Measurements from ENCODE around the gene RSPH10B.
"Not testable (repeated sequence)": the region's sequence is repeated elsewhere in the genome, so short reads cannot be mapped to it uniquely, and the experiment has no call there.

RSPH10B gene

DNA sequence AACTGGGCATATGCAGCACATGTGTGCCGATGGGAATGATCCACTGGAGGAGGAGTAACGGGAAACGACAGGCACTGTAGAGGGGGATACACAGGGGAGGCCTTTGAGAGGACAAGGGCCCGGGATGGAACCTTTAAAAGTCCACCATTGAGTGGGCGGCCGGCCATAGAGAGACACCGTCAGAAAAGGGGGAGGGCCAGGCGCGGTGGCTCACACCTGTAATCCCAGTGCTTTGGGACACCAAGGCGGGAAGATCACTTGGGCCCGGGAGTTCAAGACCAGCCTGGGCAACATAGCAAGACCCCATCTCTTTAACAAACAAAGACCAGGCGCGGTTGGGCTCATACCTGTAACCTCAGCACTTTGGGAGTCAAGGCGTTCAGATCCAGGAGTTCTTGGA lies 39.2 kb downstream of the RSPH10B start:
- DNase-seq (ENCODE audit: low read depth); H3K4me3 ChIP-seq (ENCODE audit: low read depth, low read length): not testable (repeated sequence)

DNA sequence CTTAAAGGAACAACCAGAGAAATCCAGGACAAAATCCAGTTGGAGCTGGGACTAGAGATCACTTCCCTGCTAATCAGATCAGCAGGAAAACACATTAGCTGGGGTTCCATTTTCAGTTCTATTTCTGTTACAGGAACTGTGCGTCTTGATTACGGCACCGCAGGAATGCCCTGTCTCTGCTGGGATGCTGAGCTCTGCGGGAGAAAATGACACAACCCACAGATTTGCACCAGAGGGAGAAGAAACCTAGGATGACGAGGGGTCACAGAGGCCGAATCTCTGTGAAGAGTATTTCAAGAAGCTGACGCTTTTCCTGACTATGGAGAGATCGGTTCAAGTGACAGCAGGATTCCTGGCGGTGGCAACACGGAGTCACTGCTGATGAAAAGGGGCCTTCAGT lies 40.2 kb downstream of the RSPH10B start:
- not testable (repeated sequence) for H3K4me3 ChIP-seq (ENCODE audit: low read depth, low read length); DNase-seq (ENCODE audit: low read depth)

DNA sequence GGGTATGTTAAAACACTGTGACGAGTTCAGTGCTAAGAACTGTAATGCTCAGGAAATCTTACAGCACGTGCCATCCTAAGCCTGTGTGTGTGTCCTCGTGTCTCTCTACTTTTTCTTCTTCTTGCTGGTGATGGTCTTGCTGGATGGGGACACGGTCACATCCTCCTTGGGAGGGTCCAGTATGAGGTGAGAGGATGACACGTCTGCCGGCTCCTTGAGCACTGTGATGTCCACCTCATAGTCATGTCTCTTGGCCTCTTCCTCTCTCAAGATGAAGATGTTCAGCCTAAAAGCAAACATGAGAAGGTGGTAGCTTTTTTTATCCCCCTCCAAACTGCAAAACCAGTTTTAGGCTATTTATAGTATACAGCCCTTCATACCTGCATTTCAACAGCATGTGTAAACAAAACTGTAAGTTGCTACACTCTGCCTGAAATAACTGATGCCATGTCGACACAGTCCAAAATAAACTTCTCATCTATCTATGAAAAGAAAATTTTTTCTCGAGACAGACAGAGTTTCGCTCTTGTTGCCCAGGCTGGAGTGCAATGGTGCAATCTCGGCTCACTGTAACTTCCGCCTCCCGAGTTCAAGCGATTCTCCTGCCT lies 44.1 kb downstream of the RSPH10B start:
- DNase-seq (ENCODE audit: low read depth); H3K4me3 ChIP-seq (ENCODE audit: low read depth, low read length): not testable (repeated sequence)

DNA sequence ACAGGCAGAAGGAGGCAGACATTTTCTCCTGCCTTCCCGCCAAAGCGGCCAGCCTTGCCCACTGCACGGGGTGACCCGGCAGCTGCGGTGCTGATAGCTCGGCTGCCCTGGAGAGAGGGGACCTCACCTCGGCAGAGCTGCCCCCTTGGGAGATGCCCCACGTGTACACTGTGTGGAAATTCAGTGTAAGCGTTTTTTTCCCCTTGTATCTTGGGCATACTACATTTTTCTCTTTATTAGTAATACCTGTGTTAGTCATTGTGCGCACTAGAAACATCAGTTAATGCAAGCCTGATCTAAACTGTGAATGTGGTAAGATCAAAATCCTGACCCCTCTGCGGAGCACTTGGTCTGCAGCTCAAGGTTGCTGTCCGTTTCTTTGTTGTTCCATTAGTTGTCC lies 45.9 kb downstream of the RSPH10B start:
- DNase-seq (ENCODE audit: low read depth); H3K4me3 ChIP-seq (ENCODE audit: low read depth, low read length): not testable (repeated sequence)

DNA sequence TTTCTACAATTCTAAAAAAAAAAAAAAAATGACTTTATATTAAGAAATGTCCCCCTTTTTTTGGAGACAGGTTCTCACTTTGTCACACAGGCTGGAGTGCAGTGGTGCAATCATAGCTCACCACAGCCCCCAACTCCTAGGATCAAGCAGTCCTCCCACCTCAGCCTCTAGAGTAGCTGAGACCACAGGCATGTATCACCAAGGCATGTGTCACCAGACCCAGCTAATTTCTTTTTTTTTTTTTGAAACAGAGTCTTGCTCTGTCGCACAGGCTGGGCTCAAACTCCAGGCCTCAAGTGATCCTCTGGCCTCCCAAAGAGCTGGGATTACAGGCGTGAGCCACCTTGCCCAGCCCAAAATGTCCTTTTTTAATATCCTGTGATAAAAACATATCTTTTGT lies 46.3 kb downstream of the RSPH10B start:
- not testable (repeated sequence) for H3K4me3 ChIP-seq (ENCODE audit: low read depth, low read length); DNase-seq (ENCODE audit: low read depth)

DNA sequence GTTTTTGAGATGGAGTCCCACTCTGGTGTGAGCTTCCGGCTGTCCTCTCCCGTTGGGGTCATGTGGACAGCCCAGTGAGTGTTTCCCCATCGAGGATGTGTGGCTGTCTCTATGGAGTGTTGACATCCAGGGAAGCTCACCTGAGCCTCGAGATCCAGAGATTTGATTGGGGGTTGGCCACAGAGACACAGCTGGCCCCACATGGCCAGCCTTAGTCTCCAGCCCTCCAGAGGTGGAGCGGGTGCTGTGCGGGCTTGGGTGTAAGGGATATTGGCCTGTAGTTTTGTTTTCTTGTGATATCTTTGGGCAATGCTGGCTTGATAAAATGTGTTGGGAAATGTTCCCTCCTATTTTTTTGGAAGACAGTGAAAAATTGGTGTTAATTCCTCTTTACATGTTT lies 54.0 kb downstream of the RSPH10B start:
- H3K4me3 ChIP-seq (ENCODE audit: low read depth, low read length); DNase-seq (ENCODE audit: low read depth): not testable (repeated sequence)

DNA sequence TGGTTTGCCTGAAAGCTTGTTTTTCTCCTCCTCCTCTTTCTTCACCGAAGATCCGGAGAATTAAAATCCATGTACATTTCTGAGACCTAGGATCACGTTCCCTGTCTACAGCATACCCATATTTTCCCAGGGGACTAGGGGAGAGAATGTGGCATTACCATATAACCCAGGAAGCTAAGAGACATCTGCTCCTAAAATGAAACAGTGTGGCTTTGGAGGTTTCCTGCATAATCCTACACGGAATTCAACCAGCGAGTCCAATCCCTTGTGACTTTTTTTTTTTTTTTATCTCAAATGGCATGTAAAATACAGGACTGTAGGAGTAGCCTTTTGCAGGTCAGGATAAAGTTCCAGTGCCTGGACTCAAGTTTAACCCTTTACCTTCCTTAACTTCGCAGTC lies 61.7 kb downstream of the RSPH10B start:
- H3K4me3 ChIP-seq (ENCODE audit: low read depth, low read length); DNase-seq (ENCODE audit: low read depth): not testable (repeated sequence)

DNA sequence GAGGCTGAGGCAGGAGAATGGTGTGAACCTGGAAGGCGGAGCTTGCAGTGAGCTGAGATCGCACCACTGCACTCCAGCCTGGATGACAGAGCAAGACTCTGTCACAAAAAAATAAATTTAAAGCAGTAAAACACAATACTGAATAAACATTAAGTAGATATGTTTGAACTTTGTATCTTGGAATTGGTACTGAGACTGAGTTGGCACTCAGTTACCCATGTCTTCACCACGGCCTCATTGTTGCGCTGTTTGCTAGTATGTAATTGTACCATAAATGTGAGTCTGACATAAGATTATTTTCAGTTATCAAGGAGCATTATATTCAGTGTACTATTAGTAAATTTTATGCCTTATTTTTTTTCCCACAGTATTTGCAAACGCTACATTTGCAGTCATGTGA lies 65.8 kb downstream of the RSPH10B start:
- H3K4me3 ChIP-seq (ENCODE audit: low read depth, low read length); DNase-seq (ENCODE audit: low read depth): not testable (repeated sequence)

DNA sequence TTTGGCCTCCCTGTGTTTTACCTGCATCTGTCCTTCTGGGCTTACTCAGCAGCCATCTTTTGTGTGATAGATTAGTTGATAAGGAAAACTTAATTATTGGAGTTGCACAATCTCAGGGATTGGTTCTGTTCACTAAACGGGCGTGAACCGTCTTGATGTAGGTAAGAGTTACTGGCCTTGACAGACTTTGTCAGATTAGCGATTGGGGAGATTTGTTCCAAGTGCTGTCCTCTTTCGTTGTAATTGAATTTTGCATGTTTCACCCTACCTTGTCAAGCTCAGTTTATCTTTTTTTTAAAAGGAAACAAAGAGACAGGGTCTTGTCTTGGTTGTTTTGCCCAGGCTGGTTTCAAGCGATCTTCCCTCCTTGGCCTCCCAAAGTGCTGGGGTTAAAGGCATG lies 67.5 kb downstream of the RSPH10B start:
- DNase-seq (ENCODE audit: low read depth); H3K4me3 ChIP-seq (ENCODE audit: low read depth, low read length): not testable (repeated sequence)

DNA sequence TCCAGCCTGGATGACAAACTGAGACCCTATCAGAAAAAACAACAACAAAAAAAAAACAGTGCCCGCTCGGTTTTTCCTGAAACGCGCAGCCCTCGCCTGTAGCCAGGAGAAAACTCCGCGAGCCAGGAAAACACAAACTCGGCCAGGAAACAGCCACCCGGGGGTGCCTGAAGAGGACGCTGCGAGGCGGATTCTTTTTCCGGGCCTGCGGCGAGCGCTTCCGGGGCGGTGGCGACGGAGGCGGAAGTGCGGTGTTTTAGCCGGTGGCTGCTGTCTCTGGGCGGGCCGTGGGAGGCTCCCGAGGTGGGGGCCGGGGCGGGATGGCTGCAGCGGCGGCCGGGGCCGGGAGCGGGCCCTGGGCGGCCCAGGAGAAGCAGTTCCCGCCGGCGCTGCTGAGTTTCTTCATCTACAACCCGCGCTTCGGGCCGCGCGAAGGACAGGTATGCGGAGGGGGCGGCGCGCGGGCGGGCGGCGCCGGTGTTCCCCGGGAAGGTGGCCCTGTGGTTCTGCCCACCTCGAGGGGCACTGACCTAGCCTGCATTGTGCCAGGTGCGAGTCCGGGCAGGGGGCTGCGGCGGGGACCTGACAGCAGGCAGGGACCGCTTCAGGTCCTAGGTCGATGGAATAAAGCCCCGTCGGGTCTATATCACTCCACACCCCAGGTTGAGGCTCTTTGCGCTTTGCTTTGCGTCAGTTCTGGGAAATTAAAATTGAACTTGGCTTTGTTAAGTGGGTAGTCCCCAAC lies 71.8 kb downstream of the RSPH10B start, which contains the start of gene CCZ1:
TSS of gene CCZ1 (plus strand) at position 254 of the 745 bp plus-strand sequence. CDS start at position 321, 67 bp downstream.
- TF ChIP-seq POLR2A (IDR thresholded peaks at IDR 0.05; ENCODE audit: extremely low read depth, insufficient read length): peak; percentile 21
- TF ChIP-seq, protein P1, sequence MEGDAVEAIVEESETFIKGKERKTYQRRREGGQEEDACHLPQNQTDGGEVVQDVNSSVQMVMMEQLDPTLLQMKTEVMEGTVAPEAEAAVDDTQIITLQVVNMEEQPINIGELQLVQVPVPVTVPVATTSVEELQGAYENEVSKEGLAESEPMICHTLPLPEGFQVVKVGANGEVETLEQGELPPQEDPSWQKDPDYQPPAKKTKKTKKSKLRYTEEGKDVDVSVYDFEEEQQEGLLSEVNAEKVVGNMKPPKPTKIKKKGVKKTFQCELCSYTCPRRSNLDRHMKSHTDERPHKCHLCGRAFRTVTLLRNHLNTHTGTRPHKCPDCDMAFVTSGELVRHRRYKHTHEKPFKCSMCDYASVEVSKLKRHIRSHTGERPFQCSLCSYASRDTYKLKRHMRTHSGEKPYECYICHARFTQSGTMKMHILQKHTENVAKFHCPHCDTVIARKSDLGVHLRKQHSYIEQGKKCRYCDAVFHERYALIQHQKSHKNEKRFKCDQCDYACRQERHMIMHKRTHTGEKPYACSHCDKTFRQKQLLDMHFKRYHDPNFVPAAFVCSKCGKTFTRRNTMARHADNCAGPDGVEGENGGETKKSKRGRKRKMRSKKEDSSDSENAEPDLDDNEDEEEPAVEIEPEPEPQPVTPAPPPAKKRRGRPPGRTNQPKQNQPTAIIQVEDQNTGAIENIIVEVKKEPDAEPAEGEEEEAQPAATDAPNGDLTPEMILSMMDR (IDR thresholded peaks at IDR 0.05; ENCODE audit: low read depth, low read length): peak; percentile 26
- H3K4me3 ChIP-seq (ENCODE audit: low read depth, low read length): peak within 1 kb of the TSS; percentile 59
- DNase-seq (ENCODE audit: low read depth): peak; percentile 89

DNA sequence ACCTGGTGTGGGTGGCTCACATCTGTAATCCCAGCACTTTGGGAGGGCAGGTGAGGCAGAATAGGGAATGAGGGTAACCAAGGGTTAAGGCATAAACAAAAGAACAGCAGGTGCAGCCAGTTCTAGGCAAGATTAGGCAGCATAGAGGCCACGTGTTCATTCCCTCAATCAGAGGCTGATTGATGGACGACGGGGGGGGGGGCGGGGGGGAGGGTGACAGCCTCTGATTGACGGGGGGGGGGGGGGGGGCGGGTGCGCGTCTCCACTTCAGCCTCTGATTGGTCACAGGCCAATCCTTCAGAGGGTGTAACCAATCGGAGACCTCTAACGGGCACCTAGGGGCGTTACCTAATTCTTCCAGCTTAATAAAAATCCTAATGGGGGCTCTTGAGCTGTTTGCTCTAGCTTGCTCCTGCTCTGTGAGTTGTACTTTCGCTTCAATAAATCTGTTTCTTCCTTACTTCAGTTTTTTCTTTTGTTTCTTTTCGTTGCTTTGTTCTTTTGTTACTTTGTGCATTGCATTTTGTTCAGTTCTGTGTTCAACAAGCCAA lies 73.0 kb downstream of the RSPH10B start:
- not testable (repeated sequence) for H3K4me3 ChIP-seq (ENCODE audit: low read depth, low read length); DNase-seq (ENCODE audit: low read depth)

DNA sequence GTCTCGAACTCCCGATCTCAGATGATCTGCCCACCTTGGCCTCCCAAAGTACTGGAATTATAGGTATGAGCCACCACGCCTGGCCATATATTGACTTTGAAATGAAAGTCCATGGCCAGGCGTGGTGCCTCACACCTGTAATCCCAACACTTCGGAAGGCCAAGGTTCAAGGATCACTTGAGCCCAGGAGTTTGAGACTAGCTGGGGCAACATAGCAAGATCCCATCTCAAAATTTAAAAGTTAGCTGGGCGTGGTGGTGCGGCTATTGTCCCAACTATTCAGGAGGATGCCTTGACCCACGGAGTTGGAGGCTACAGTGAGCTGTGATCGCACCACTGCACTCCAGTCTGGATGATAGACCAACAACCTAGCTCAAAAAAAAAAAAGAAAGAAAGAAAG lies 78.0 kb downstream of the RSPH10B start:
- TF ChIP-seq, protein P1 (IDR thresholded peaks at IDR 0.05; ENCODE audit: low read depth, low read length): no peak
- TF ChIP-seq MYC (IDR thresholded peaks at IDR 0.05; ENCODE audit: low read depth, low read length): no peak
- no peak for TF ChIP-seq POLR2A (IDR thresholded peaks at IDR 0.05; ENCODE audit: extremely low read depth, insufficient read length)
- TF ChIP-seq, protein P2, sequence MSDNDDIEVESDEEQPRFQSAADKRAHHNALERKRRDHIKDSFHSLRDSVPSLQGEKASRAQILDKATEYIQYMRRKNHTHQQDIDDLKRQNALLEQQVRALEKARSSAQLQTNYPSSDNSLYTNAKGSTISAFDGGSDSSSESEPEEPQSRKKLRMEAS (IDR thresholded peaks at IDR 0.05; ENCODE audit: low read depth, low read length): no peak
- H3K4me3 ChIP-seq (ENCODE audit: low read depth, low read length): no peak overlapping the region
- DNase-seq (ENCODE audit: low read depth): no peak

DNA sequence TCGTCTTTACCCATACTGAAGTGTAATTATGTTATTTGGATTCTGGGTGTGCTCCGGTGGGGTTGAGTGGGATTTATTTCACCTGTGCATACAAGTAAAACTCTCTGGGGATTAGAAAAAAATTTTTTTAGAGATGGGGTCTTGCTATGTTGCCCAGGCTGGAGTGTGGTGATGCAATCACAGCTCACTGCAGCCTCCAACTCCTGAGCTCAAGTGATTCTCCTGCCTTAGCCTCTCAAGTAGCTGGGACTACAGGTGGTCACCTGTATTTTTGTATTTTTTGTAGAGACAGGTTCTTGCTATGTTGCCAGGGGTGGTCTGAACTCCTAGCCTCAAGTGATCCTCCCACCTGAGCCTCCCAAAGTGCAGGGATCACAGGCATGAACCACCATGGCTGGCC lies 80.2 kb downstream of the RSPH10B start:
- not testable (repeated sequence) for DNase-seq (ENCODE audit: low read depth); H3K4me3 ChIP-seq (ENCODE audit: low read depth, low read length)

DNA sequence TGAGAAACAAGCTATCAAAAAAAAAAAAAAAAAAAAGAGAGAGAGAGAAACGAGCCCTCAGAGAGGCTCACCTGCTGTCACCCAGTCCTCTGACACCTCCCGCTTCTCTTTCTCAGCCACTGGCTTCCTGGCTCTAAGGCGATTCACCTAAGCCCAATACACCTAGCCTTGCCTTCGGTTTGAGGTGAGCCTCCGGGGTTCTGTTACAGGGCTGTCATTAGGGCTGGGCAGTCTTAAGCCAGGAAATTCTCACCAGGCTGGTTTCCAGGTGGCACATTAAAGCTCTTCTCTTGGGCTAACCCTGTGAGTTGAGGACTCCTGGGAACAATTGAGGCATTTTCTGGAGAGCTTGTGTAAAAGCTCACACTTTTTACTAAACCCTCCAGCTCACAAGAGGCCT lies 82.5 kb downstream of the RSPH10B start:
- H3K4me3 ChIP-seq (ENCODE audit: low read depth, low read length); DNase-seq (ENCODE audit: low read depth): not testable (repeated sequence)

DNA sequence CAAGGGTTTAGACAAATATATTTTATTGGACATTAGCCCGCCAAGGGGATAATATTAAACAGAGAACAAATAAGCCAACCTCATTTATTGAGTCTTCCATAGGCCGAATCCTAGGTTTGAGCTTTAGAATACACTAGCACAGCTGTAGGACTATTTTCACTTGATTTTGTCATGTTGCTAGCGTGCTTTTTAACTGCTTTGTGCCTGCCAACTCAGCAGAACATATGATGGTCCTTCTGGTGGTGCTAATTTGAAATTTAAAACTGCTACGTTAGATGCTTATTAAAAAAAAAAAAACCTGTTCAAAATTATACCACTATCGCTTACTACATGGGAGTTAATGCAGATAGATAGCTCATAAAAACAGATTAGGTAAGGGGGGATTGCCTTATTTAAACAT lies 86.1 kb downstream of the RSPH10B start:
- DNase-seq (ENCODE audit: low read depth); H3K4me3 ChIP-seq (ENCODE audit: low read depth, low read length): not testable (repeated sequence)

DNA sequence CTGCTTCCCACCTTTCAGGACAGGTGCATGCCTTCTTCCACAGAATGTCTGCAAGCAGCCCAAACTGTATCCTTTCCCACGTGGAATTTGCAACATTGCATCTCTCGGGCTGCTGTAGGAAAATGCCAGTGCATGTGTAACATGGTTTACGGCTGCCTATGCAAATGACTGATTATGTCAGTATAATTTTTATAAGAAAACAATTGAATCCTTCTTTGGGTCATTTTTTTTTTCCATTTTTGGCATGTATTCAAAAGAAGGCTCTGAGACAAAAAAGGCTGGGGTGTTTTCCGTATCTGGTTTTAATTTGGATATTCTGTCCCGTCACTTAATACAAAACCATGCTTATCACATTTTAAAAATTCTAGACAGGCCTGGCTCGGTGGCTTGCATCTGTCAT lies 90.4 kb downstream of the RSPH10B start:
- DNase-seq (ENCODE audit: low read depth); H3K4me3 ChIP-seq (ENCODE audit: low read depth, low read length): not testable (repeated sequence)
